ENCODE data around the gene CLDN18.

Gene CLDN18

DNA sequence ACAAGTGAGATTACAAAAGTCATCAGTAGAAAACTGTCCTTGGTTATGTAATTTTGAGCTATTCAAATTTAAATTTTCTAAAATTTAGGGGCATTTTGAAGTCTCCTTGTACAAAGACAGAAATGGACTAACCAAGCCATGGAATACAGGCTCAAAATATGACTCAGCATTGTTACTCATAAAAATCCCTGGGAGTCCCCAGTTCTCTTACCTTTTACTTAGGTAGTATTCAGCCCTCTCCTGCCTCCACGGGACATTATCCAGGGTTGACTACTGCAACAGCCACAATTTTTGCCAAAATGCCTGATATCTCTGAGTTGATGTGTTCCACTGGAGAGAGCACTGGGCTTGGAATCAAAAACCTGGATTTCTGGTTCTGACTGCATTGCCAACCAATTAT, 25.0 kb downstream of the CLDN18 start:
- no peak overlapping the region for H3K4me3 ChIP-seq (ENCODE audit: low read length)
- H3K36me3 ChIP-seq (replicated peaks; ENCODE audit: insufficient read depth, low read length) = no peaks in the 10 kb centered on the region
- H3K79me2 ChIP-seq (ENCODE audit: low read length) = no peaks in the 10 kb centered on the region
- H3K4me2 ChIP-seq (ENCODE audit: low read depth, low read length) = no peak overlapping the region
- H2AFZ ChIP-seq (ENCODE audit: low read length) = no peak overlapping the region
- no peaks in the 10 kb centered on the region for H4K20me1 ChIP-seq (ENCODE audit: insufficient read depth, low read length)
- no peaks in the 10 kb centered on the region for H3K9me2 ChIP-seq (replicated peaks; ENCODE audit: insufficient read depth, low read length)
- no peaks in the 10 kb centered on the region for H3K4me1 ChIP-seq (ENCODE audit: low read length)
- no peak for DNase-seq
- H3K27me3 ChIP-seq (replicated peaks; ENCODE audit: insufficient read depth, low read length) = no peaks in the 10 kb centered on the region
- TF ChIP-seq EZH2phosphoT487 (IDR thresholded peaks at IDR 0.05; ENCODE audit: low read length) = no peak
- no peak for TF ChIP-seq EZH2 (optimal IDR thresholded peaks at IDR 0.05; ENCODE audit: low read depth, low read length)
- TF ChIP-seq, protein P1, sequence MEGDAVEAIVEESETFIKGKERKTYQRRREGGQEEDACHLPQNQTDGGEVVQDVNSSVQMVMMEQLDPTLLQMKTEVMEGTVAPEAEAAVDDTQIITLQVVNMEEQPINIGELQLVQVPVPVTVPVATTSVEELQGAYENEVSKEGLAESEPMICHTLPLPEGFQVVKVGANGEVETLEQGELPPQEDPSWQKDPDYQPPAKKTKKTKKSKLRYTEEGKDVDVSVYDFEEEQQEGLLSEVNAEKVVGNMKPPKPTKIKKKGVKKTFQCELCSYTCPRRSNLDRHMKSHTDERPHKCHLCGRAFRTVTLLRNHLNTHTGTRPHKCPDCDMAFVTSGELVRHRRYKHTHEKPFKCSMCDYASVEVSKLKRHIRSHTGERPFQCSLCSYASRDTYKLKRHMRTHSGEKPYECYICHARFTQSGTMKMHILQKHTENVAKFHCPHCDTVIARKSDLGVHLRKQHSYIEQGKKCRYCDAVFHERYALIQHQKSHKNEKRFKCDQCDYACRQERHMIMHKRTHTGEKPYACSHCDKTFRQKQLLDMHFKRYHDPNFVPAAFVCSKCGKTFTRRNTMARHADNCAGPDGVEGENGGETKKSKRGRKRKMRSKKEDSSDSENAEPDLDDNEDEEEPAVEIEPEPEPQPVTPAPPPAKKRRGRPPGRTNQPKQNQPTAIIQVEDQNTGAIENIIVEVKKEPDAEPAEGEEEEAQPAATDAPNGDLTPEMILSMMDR (IDR thresholded peaks at IDR 0.05; ENCODE audit: low read length) = no peak
- H3K27ac ChIP-seq (ENCODE audit: low read length) = no peak overlapping the region
- H3K9me3 ChIP-seq (replicated peaks; ENCODE audit: insufficient read depth, low read length) = no peaks in the 10 kb centered on the region
- no peaks in the 10 kb centered on the region for H3F3A ChIP-seq (ENCODE audit: insufficient read depth, low read length)
- no peak overlapping the region for H3K9ac ChIP-seq (ENCODE audit: low read length)

- Histone ChIP-seq H3K9me3 (replicated peaks; ENCODE audit: insufficient read depth, low read length) (no peaks in the 10 kb centered on the region), H3K36me3 (replicated peaks; ENCODE audit: insufficient read depth, low read length) (no peaks in the 10 kb centered on the region), H3K79me2 (ENCODE audit: low read length) (no peaks in the 10 kb centered on the region), H3K27me3 (replicated peaks; ENCODE audit: insufficient read depth, low read length) (no peaks in the 10 kb centered on the region), H3K9ac (ENCODE audit: low read length) (no peak overlapping the region), H3K4me1 (ENCODE audit: low read length) (no peaks in the 10 kb centered on the region), H3K9me2 (replicated peaks; ENCODE audit: insufficient read depth, low read length) (no peaks in the 10 kb centered on the region), H3K27ac (ENCODE audit: low read length) (no peak overlapping the region), H3K4me2 (ENCODE audit: low read depth, low read length) (no peak overlapping the region), H3K4me3 (ENCODE audit: low read length) (no peak overlapping the region), H4K20me1 (ENCODE audit: insufficient read depth, low read length) (no peaks in the 10 kb centered on the region), H3F3A (ENCODE audit: insufficient read depth, low read length) (no peaks in the 10 kb centered on the region), H2AFZ (ENCODE audit: low read length) (no peak overlapping the region)
- TF ChIP-seq EZH2phosphoT487 (IDR thresholded peaks at IDR 0.05; ENCODE audit: low read length) = no peak
- TF ChIP-seq, protein P1 (IDR thresholded peaks at IDR 0.05; ENCODE audit: low read length) = no peak
- no peak for TF ChIP-seq EZH2 (optimal IDR thresholded peaks at IDR 0.05; ENCODE audit: low read depth, low read length)
- no peak for DNase-seq
These were observed 26.6 kb downstream of the CLDN18 start for GRCh38 chr3:138036572-138036971.

DNA sequence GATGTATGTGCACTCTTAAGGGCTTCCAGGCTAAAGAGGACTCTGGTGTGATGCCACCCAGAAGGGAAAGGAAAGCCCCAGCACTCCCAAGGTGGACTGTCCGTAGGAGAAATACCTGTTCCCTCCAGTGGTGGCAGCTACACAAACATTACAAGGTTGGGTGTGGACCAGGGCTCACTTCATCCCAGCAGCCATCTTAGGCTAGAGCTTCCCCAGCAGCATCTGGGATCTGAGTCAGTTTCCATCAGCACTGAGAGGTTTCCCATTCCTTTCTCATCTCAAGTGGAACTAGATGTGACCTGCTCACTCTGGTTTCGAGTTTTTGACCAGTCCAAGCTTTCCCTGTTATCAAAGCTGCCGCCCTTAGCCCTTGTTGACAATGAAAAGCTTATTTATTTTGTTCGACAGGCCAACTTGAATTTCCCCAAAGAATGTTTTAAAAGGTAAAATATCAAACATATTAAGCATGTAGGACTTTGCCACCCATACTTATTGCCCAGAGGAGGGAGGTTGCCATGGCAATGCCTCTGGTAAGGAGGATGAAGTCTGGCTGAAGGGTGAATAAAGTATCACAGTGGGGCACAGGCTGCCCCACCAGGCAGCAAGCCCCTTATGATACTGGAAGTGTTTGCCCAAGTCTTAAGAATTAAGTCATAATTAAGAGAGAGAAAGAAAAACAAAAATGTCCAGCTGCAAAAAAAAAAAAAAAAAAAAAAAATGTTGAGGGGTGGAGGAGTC, 28.9 kb downstream of the CLDN18 start:
- DNase-seq = no peak
- H3K4me2 ChIP-seq (ENCODE audit: low read depth, low read length) = no peak overlapping the region
- no peaks in the 10 kb centered on the region for H3K79me2 ChIP-seq (ENCODE audit: low read length)
- no peak overlapping the region for H3K9ac ChIP-seq (ENCODE audit: low read length)
- no peak overlapping the region for H3K27ac ChIP-seq (ENCODE audit: low read length)
- H3F3A ChIP-seq (ENCODE audit: insufficient read depth, low read length) = no peaks in the 10 kb centered on the region
- no peaks in the 10 kb centered on the region for H4K20me1 ChIP-seq (ENCODE audit: insufficient read depth, low read length)
- H3K4me3 ChIP-seq (ENCODE audit: low read length) = no peak overlapping the region
- H3K4me1 ChIP-seq (ENCODE audit: low read length) = no peaks in the 10 kb centered on the region
- no peaks in the 10 kb centered on the region for H3K9me2 ChIP-seq (replicated peaks; ENCODE audit: insufficient read depth, low read length)
- no peak for TF ChIP-seq EZH2 (optimal IDR thresholded peaks at IDR 0.05; ENCODE audit: low read depth, low read length)
- TF ChIP-seq, protein P1 (IDR thresholded peaks at IDR 0.05; ENCODE audit: low read length) = no peak
- no peak for TF ChIP-seq EZH2phosphoT487 (IDR thresholded peaks at IDR 0.05; ENCODE audit: low read length)
- H3K27me3 ChIP-seq (replicated peaks; ENCODE audit: insufficient read depth, low read length) = no peaks in the 10 kb centered on the region
- no peaks in the 10 kb centered on the region for H3K9me3 ChIP-seq (replicated peaks; ENCODE audit: insufficient read depth, low read length)
- no peak overlapping the region for H2AFZ ChIP-seq (ENCODE audit: low read length)
- no peaks in the 10 kb centered on the region for H3K36me3 ChIP-seq (replicated peaks; ENCODE audit: insufficient read depth, low read length)

All from MM.1S (cell line).